GM12872 (cell line): ENCODE measurements around the gene COPZ1.

Experiments
- CTCF ChIP-seq: IDR thresholded peaks from 3 replicates; pipeline ENCODE4 v1.5.1; 2011; ENCODE audit warnings: low read depth, mild to moderate bottlenecking, low read length, moderate library complexity; ENCODE audit not compliant: insufficient read depth

COPZ1 gene

DNA sequence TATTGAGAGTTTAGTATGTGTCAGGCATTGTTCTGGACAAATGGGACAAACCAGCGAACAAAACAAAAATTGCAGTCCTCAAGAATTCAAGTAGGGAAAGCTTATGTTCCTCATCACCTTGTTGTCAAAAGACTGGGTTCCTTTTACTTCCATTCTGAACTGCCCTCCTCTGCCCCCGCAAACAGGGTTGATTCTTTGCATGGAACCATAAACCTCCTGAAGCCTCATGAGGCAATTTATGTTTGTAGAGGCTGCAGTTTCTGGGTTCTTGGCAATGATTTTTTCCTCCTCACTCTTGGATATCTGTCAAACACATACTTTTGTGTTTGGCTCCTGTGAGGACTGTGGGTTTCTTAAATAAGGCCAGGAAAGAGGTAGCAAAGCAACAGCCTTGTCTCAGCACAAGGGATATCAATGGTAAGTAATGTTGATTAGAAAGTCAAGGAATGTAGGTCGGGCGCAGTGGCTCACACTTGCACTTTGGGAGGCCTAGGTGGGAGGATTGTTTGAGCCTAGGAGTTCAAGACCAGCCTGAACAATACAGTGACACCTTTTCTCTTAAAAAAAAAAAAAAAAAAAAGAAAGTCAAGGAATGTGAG, 13.9 kb downstream of the COPZ1 start:
- no peak for TF ChIP-seq CTCF

GRCh38 chr12:54340846-54341245, 15.9 kb downstream of the COPZ1 start:
- TF ChIP-seq CTCF: no peak

- no peak for TF ChIP-seq CTCF
These were observed 16.7 kb downstream of the COPZ1 start for GRCh38 chr12:54341378-54342300.

DNA sequence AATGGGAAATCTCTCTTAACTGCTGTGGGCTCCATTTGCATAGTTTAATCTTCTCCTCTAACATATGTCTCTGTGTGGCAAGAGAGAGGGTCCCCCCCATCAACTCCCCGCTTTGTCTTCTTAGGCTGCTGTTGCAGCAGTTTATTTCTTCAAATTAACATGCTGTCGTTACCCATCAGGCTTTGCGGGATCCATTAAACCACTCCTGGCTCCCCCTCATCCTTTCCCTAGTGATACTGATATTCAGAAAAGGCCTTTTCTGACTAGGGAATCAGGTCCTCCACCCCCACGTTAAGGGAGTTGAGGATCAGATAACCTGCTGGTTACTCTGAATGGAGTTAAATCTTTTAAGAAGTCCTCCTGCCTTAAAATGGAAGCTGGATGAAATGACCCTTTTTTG, 24.1 kb downstream of the COPZ1 start:
- TF ChIP-seq CTCF: no peak

- no peak for TF ChIP-seq CTCF
These were observed 24.7 kb downstream of the COPZ1 start for GRCh38 chr12:54349679-54350078.

DNA sequence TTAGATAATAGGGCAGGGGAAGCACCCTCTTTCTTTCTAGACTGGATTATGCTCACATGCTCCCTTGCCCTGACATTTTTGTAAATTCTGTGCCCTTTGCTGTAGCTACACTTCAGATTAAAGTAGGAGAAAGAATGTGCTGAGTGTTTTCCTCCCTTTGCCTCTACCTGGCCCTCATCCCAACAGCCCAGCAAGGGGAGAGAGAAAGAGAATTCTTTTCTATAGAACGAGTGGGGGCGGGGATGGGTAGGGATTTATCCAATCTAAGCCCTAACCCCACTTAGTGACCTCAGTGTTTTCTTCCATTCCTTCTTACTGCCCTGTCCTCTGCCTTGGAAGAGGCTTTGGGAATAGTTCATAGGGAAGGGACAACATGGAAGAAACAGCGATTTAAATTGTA, 25.8 kb downstream of the COPZ1 start:
- no peak for TF ChIP-seq CTCF

- TF ChIP-seq CTCF: no peak
These were observed 26.4 kb downstream of the COPZ1 start for GRCh38 chr12:54351341-54351740.
